ENCODE measurements around the gene PAX7. TPM values are rescaled to one million over a fixed set of nuclear protein-coding genes. Genes with fewer than 3 reads are reported as not detected.

Gene PAX7
- total RNA-seq, 6 experiments from 2014 or later, result not detected

DNA sequence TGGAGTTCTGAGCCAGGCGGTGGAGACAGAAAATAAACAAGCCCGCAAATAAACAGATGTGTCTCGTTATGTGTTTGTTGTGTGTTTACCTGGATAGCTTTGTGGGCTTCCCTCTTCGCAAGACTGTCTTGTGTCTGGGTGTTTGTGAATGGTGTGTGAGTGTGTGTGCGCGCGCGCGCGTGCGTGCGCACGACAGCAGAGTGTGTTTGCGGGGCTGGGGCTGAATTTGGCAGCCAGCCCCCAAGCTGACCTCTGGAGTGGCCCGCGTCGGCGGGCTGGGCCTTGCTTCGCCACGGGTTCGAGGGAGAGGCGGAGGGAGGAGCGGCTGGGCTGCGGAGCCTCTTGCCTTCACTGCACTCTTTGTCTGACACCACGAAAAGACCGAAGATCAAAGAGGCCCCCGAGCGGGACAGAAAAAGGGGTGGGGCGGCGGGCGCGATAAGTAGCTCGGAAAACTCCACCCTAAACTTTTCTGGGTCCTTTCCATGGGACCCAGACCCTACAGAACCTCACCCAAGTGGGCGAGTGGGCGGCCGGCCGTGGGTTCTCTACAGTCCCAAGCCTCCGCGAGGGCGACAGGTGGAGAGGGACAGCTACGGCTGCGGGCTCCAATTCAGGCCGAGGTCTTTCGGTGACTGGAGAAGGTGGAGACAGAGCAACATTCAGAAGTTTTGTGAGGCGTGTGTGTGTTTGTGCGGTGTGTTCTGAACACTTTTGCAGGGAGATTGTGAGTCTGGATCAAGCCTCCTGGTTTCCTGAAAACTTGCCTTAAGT is 14.5 kb downstream of the PAX7 start:
- H3K4me1 Mint-ChIP-seq (ENCODE audit: low read depth), result no peaks in the 10 kb centered on the region
- H3K4me3 Mint-ChIP-seq, result no peak overlapping the region
- no peak overlapping the region for H3K27ac Mint-ChIP-seq
- no peaks in the 10 kb centered on the region for H3K36me3 Mint-ChIP-seq (ENCODE audit: low read depth)
- TF ChIP-seq, protein P1, sequence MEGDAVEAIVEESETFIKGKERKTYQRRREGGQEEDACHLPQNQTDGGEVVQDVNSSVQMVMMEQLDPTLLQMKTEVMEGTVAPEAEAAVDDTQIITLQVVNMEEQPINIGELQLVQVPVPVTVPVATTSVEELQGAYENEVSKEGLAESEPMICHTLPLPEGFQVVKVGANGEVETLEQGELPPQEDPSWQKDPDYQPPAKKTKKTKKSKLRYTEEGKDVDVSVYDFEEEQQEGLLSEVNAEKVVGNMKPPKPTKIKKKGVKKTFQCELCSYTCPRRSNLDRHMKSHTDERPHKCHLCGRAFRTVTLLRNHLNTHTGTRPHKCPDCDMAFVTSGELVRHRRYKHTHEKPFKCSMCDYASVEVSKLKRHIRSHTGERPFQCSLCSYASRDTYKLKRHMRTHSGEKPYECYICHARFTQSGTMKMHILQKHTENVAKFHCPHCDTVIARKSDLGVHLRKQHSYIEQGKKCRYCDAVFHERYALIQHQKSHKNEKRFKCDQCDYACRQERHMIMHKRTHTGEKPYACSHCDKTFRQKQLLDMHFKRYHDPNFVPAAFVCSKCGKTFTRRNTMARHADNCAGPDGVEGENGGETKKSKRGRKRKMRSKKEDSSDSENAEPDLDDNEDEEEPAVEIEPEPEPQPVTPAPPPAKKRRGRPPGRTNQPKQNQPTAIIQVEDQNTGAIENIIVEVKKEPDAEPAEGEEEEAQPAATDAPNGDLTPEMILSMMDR (IDR thresholded peaks at IDR 0.05), result no peak
- peaks cover 70% of the 10 kb centered on the region for H3K27me3 Mint-ChIP-seq (ENCODE audit: insufficient read depth)
- no peak for DNase-seq
- H3K9me3 Mint-ChIP-seq, result no peaks in the 10 kb centered on the region

DNA sequence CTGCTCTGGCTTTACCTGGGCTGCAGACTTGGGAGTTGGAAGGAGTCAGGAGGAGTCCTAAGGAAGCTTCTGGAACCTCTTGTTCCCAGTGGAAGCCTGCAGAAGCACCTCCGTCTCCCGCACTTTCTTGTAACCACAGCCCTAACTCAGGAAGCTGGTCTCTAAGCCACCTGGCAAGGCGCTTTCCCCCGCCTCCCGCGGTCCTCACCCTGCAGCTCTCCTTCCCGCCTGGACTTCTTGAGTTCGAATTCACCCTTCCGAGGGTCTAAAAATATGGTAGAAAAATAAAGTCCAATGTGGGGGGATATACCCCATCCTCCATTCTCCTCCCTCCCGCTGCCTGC is 15.1 kb downstream of the PAX7 start:
- no peak for DNase-seq
- Mint-ChIP-seq H3K36me3 (ENCODE audit: low read depth) (no peaks in the 10 kb centered on the region), H3K4me3 (no peak overlapping the region), H3K4me1 (ENCODE audit: low read depth) (no peaks in the 10 kb centered on the region), H3K9me3 (no peaks in the 10 kb centered on the region), H3K27ac (no peak overlapping the region), H3K27me3 (ENCODE audit: insufficient read depth) (peaks cover 70% of the 10 kb centered on the region)
- TF ChIP-seq, protein P1 (IDR thresholded peaks at IDR 0.05), result no peak

DNA sequence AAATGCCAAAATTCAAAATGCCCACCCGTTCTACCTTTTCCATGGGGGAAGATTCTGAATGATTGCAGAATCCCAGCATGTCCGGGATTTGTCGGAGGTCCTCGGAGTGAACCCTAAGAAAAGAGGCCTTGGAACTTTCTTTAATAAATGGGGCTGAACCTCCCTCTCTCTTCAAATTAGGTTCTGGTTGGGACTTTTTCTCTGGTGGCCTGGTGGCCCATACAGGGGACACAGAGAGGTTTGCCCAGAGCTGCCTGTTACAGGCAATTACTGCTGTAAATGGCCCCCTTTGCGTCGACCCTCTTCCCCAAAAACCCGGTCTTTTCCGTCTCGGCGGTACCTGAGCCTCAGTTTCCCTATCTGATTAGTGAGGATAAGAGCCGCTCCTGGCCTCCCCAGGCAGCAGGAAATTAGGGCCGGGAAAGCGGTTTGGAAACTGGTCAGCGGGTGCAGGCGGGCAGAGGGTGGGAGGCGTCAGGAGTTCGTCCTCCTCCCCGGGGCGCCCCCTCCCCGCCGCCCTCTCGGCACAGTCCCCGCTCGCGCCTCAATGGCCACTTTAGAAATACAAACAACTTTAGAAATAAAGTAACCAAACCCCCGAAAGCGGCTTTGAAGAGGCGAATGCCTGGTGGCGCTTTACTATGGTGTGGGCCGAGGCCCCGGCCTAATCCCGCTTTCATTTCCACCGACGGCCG is 15.6 kb downstream of the PAX7 start:
- no peak overlapping the region for H3K4me3 Mint-ChIP-seq
- TF ChIP-seq, protein P1 (IDR thresholded peaks at IDR 0.05), result no peak
- H3K36me3 Mint-ChIP-seq (ENCODE audit: low read depth), result no peaks in the 10 kb centered on the region
- H3K9me3 Mint-ChIP-seq, result no peaks in the 10 kb centered on the region
- DNase-seq, result no peak
- H3K27ac Mint-ChIP-seq, result no peak overlapping the region
- peaks cover 66% of the 10 kb centered on the region for H3K27me3 Mint-ChIP-seq (ENCODE audit: insufficient read depth)
- H3K4me1 Mint-ChIP-seq (ENCODE audit: low read depth), result no peaks in the 10 kb centered on the region

DNA sequence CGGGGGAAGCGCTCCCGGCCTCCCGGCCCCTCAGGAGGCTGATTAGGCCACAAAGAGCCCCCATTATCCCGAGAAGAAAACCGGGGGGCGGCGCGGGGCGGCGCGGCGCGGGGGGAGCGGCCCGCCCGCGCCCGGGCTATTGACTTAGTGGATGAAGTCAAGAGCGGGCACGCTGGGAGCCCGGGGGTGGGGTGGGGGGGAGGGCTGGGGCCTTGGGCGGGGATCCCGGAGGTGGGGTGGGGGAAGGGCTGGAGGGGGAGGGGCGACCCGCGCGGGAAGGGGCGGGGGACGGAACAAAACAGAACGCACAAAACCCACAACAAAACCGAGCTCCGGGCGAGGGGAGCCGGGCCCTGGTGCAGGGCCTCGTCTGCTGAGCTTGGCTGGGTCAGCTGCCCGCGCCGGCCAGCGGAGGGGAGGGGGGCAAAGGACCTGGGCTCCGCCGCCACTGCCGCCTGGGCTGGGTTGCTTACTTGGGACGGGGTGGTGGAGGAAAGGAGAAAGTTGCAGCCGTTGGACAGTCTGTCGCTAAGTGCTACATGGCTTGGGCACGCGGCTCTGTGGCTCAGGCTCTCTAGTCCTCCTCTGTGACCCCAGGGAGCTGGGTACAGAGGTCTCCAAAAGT is 16.3 kb downstream of the PAX7 start:
- no peak for DNase-seq
- H3K4me1 Mint-ChIP-seq (ENCODE audit: low read depth), result no peaks in the 10 kb centered on the region
- no peaks in the 10 kb centered on the region for H3K36me3 Mint-ChIP-seq (ENCODE audit: low read depth)
- H3K27ac Mint-ChIP-seq, result no peak overlapping the region
- no peaks in the 10 kb centered on the region for H3K9me3 Mint-ChIP-seq
- TF ChIP-seq, protein P1 (IDR thresholded peaks at IDR 0.05), result no peak
- H3K27me3 Mint-ChIP-seq (ENCODE audit: insufficient read depth), result peaks cover 60% of the 10 kb centered on the region
- no peak overlapping the region for H3K4me3 Mint-ChIP-seq

DNA sequence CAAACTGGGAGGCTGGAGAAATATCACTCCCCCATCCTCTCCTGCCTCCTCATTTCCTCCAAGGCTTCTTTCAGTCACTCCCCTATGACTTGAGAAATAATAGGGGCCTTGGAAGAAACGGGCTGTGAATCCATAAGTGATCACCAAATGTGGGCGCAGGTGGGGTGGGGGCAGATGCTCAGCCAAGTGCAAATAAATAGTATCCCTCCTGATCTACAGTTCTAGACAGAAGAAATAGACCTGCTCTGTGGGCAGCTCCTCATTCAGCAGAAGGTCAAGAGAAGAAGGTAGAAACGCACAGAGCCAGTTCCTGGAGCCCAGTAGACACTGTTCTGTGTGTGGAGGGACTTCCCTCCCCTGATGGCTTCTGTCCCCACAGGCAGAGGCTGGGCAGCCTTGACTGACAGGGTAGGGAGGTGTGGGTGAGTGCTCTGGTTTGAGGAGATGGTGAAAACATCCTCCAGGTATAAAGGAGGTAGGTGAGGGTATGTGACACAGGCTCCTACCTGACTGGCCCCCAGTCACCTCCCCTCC is 17.1 kb downstream of the PAX7 start:
- DNase-seq, result no peak
- peaks cover 60% of the 10 kb centered on the region for H3K27me3 Mint-ChIP-seq (ENCODE audit: insufficient read depth)
- no peaks in the 10 kb centered on the region for H3K36me3 Mint-ChIP-seq (ENCODE audit: low read depth)
- no peak overlapping the region for H3K27ac Mint-ChIP-seq
- TF ChIP-seq, protein P1 (IDR thresholded peaks at IDR 0.05), result no peak
- H3K4me1 Mint-ChIP-seq (ENCODE audit: low read depth), result no peaks in the 10 kb centered on the region
- H3K9me3 Mint-ChIP-seq, result no peaks in the 10 kb centered on the region
- no peak overlapping the region for H3K4me3 Mint-ChIP-seq
